Esophagus muscularis mucosa (tissue), 4 donors: ENCODE results near the gene WSCD2.
A peak's percentile ranks its signal among the peaks of the same experiment; 100 is the strongest.

Source experiments
- EP300 ChIP-seq: sonication (generic); formaldehyde crosslinking; IDR thresholded peaks from one replicate; pipeline ENCODE4 v1.6.1; 2017; ENCODE audit warnings: antibody characterized with exemption
- POLR2A ChIP-seq: fragments of 450-650 bp; IDR thresholded peaks from one replicate; pipeline ENCODE4 v1.6.1; 2017; ENCODE audit warnings: antibody characterized with exemption, moderate library complexity, mild to moderate bottlenecking, low read depth
- POLR2AphosphoS5 ChIP-seq, 2 donors: sonication (generic); formaldehyde crosslinking; IDR thresholded peaks; one replicate each; pipeline ENCODE4 v1.6.1; 2017; ENCODE audit warnings: antibody characterized with exemption in 2 of 2
- TF ChIP-seq, protein P1 (sequence below), 3 experiments: fragments of 200-600 bp in 2 of 3; fragments of 450-650 bp in 1 of 3; sonication (generic) in 2 of 3; IDR thresholded peaks; one replicate each; pipeline ENCODE4 v1.5.1; 2017 to 2019; ENCODE audit warnings: antibody characterized with exemption in 3 of 3, mild to moderate bottlenecking in 2 of 3, moderate library complexity in 1 of 3

DNA sequence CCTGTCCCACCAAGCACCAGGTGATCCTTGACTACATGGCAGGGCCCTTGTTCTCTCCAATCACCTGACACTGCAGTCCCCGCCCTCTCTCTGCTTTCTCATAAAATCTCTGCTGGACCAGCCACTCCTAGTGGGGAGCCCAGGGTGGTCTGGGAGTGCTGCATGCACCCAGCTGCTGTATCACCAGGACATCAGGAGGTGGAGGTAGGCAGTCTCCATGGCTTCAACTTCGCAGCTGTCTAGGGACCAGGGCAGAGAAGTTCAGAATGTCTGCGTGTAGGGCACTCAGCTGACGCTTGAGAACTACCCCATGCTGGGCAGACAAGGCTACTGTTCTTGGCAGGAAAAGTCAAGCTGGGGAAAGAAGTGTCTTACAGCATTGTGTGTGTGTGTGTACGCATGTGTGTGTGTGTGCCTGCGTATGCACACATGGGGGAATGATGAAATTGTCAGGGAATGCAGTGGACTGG lies 2.6 kb downstream of the WSCD2 start:
- TF ChIP-seq, protein P1, sequence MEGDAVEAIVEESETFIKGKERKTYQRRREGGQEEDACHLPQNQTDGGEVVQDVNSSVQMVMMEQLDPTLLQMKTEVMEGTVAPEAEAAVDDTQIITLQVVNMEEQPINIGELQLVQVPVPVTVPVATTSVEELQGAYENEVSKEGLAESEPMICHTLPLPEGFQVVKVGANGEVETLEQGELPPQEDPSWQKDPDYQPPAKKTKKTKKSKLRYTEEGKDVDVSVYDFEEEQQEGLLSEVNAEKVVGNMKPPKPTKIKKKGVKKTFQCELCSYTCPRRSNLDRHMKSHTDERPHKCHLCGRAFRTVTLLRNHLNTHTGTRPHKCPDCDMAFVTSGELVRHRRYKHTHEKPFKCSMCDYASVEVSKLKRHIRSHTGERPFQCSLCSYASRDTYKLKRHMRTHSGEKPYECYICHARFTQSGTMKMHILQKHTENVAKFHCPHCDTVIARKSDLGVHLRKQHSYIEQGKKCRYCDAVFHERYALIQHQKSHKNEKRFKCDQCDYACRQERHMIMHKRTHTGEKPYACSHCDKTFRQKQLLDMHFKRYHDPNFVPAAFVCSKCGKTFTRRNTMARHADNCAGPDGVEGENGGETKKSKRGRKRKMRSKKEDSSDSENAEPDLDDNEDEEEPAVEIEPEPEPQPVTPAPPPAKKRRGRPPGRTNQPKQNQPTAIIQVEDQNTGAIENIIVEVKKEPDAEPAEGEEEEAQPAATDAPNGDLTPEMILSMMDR (IDR thresholded peaks at IDR 0.05), result no peak
- TF ChIP-seq EP300 (peak; percentile 20), POLR2A (no peak), POLR2AphosphoS5 (IDR thresholded peaks at IDR 0.05) (peak; percentile 40 to 57)
